NB4 (cell line): ENCODE measurements around the gene EIF2D.

Source experiments
- POLR2A ChIP-seq: IDR thresholded peaks from 2 replicates; pipeline ENCODE4 v1.6.1; 2011; ENCODE audit warnings: mild to moderate bottlenecking; ENCODE audit not compliant: insufficient read length; ENCODE audit errors: extremely low read depth
- TF ChIP-seq, protein P1 (sequence below): IDR thresholded peaks from 2 replicates; pipeline ENCODE4 v1.6.1; 2011; ENCODE audit warnings: low read depth, low read length

DNA sequence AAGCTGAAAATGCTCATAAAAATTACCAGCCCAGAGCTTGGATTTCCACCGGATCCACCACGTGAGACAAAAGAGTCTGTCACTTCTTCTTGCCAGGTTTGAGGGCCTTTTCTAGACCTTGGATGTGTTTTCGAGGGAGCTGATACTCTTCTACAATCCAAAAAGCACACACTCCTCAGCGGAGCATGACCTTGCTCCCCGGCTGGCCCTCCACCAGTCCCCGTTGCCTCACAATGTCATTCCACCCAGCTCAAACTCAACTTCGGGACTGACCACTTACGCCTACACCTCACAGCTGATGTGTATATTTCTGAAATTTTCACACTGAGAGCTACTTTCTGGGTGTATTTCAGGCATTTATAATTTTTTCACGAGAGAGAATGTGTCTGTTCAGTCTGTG is 20.6 kb downstream of the EIF2D start:
- TF ChIP-seq, protein P1, sequence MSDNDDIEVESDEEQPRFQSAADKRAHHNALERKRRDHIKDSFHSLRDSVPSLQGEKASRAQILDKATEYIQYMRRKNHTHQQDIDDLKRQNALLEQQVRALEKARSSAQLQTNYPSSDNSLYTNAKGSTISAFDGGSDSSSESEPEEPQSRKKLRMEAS: no peak
- TF ChIP-seq POLR2A: no peak
